ENCODE measurements around the gene ATOH8. TPM values are rescaled to one million over a fixed set of nuclear protein-coding genes. Genes with fewer than 3 reads are reported as not detected.

Gene ATOH8
- total and polyA plus RNA-seq, 2 donors (not counting 3 experiments of a cell fraction or from before 2014, with no cell fraction given): 10.3 to 12.8 TPM

DNA sequence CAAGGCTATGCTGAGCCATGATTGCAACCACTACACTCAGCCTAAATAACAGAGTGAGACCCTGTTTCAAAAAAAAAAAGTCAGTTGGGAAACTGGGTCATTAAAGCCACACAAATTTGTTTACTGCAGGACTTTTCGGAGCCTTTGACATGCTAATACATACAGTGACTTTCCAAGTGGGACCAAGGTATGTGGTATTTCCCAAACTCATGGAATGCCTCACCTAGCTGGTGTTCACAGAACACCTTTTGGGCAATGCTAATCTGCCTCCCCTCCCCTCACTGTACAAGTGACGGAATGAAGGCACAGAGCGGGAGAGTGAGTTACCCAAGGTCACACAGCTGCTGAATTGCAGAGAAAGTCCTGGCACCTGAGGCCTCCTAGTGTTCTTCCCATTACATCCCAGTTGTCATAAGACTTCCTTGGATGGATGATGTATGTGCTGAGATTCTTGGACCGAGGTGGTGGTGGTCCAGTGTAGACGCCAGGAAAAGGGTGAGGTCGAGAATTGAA lies 30.7 kb downstream of the ATOH8 start:
- dilution Hi-C loops (cut with MboI; ENCODE audit: extremely low pct_ligation_motif_present, low sequenced_read_pairs) (no loop called here), intact Hi-C loops (cut with micrococcal nuclease) (no loop called here)
- no peak overlapping the region for H3K9ac ChIP-seq (replicated peaks; ENCODE audit: extremely low read depth, insufficient read depth, low read length)
- no peak overlapping the region for H3K4me3 ChIP-seq (replicated peaks in 1 of 3; ENCODE audit: insufficient read depth in 1 of 3, low read depth in 1 of 3, low read length in 3 of 3)
- H3K36me3 ChIP-seq (ENCODE audit: control insufficient read depth in 2 of 2, extremely low read depth in 1 of 2, insufficient read depth in 2 of 2, low read length in 2 of 2): peaks cover 0 to 5% of the 10 kb centered on the region in 2 experiments
- ChIA-PET CTCF (no interaction called here), POLR2A (interaction anchor here (1.0 kb wide), 1 partner anchor 8 kb away, joined by 4 read pairs; no protein-coding TSS in a partner anchor)
- H2AFZ ChIP-seq (ENCODE audit: low read depth, low read length): no peak overlapping the region
- no peak for FAIRE-seq
- no peaks in the 10 kb centered on the region for H3K9me1 ChIP-seq (replicated peaks; ENCODE audit: control insufficient read depth, extremely low read depth, insufficient read depth, low read length)
- no peak overlapping the region for H3K4me2 ChIP-seq (ENCODE audit: insufficient read depth, low read length)
- H3K79me2 ChIP-seq (ENCODE audit: control insufficient read depth, insufficient read depth, low read length): no peaks in the 10 kb centered on the region
- no peaks in the 10 kb centered on the region for H3K27me3 ChIP-seq (ENCODE audit: control insufficient read depth in 2 of 2, insufficient read depth in 2 of 2, low read length in 2 of 2)
- H3K27ac ChIP-seq (ENCODE audit: insufficient read depth, low read depth, low read length): no peak overlapping the region
- H3K9me3 ChIP-seq (replicated peaks; ENCODE audit: control insufficient read depth, insufficient read depth, low read length): no peaks in the 10 kb centered on the region
- no peak for DNase-seq (ENCODE audit: low read depth, low spot score)
- H3K4me1 ChIP-seq (ENCODE audit: control insufficient read depth, extremely low read depth, insufficient read depth, low read length): no peaks in the 10 kb centered on the region
- no peak for TF ChIP-seq POLR2A (IDR thresholded peaks at IDR 0.05; ENCODE audit: low read depth, low read length)
- no peak for TF ChIP-seq GATA2 (IDR thresholded peaks at IDR 0.05; ENCODE audit: insufficient read depth, insufficient read length, low read depth, low read length)
- TF ChIP-seq, protein P1, sequence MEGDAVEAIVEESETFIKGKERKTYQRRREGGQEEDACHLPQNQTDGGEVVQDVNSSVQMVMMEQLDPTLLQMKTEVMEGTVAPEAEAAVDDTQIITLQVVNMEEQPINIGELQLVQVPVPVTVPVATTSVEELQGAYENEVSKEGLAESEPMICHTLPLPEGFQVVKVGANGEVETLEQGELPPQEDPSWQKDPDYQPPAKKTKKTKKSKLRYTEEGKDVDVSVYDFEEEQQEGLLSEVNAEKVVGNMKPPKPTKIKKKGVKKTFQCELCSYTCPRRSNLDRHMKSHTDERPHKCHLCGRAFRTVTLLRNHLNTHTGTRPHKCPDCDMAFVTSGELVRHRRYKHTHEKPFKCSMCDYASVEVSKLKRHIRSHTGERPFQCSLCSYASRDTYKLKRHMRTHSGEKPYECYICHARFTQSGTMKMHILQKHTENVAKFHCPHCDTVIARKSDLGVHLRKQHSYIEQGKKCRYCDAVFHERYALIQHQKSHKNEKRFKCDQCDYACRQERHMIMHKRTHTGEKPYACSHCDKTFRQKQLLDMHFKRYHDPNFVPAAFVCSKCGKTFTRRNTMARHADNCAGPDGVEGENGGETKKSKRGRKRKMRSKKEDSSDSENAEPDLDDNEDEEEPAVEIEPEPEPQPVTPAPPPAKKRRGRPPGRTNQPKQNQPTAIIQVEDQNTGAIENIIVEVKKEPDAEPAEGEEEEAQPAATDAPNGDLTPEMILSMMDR (IDR thresholded peaks at IDR 0.05; ENCODE audit: extremely low read depth in 1 of 2, insufficient read depth in 1 of 2, low read depth in 1 of 2, low read length in 2 of 2): no peak
- TF ChIP-seq FOS (IDR thresholded peaks at IDR 0.05; ENCODE audit: borderline replicate concordance, insufficient read depth, low read length): no peak
- no peak for TF ChIP-seq POLR2AphosphoS5 (IDR thresholded peaks at IDR 0.05; ENCODE audit: insufficient read depth, low read depth, low read length)
- TF ChIP-seq EZH2 (IDR thresholded peaks at IDR 0.05; ENCODE audit: borderline replicate concordance, low read depth, low read length, severe bottlenecking): no peak
- TF ChIP-seq, protein P2, sequence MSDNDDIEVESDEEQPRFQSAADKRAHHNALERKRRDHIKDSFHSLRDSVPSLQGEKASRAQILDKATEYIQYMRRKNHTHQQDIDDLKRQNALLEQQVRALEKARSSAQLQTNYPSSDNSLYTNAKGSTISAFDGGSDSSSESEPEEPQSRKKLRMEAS (IDR thresholded peaks at IDR 0.05; ENCODE audit: insufficient read depth, insufficient read length): no peak
- no peak for TF ChIP-seq MYC (IDR thresholded peaks at IDR 0.05; ENCODE audit: low read depth, low read length)
- no peak for TF ChIP-seq JUN (IDR thresholded peaks at IDR 0.05; ENCODE audit: borderline replicate concordance, insufficient read depth, insufficient read length, low read depth)
- no TSS peak for BruUV-seq (replicated peaks)
- no peaks in the 10 kb centered on the region for H4K20me1 ChIP-seq (replicated peaks; ENCODE audit: control insufficient read depth, extremely low read depth, insufficient read depth, low read length)

All from endothelial cell of umbilical vein (primary cell).